Measurements from ENCODE around the gene F2RL1. TPM values are rescaled to one million over a fixed set of nuclear protein-coding genes. Genes with fewer than 3 reads are reported as not detected.
A peak's percentile ranks its signal among the peaks of the same experiment; 100 is the strongest.

Gene F2RL1
- total and polyA plus RNA-seq, 2 experiments from 2014 or later, result 0.06 TPM; not detected in 1

DNA sequence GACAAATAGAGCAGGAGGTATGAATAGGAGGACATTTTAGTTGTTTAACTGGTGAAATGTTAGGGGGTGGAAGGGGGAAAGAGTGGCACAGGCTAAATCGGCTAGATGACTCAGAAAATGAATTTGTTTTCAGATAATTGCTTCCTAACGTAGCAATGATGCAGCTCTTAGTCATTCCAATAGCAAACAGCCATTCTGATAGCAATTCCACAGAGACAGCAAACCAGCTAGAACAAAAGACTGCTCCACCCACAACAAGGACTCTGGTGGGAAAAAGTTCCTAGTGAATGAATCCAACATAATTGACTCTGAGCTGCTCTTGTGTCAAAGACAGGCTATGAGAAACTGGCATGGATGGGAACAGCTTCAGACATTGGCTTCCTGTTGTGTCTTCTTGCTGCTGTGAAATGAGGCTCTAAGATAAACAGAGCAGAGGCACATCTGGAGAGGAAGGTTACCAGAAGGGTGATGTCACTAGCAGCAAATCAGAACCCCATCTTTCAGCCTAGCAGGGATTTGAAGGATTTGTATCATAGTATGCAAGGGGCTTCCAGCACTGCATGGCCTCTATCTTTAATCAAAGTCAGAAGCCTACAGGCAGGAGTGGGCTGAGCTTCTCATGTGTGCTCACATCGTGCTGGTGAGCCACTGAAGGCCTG, 28.1 kb upstream of the F2RL1 start:
- TF ChIP-seq, protein P1, sequence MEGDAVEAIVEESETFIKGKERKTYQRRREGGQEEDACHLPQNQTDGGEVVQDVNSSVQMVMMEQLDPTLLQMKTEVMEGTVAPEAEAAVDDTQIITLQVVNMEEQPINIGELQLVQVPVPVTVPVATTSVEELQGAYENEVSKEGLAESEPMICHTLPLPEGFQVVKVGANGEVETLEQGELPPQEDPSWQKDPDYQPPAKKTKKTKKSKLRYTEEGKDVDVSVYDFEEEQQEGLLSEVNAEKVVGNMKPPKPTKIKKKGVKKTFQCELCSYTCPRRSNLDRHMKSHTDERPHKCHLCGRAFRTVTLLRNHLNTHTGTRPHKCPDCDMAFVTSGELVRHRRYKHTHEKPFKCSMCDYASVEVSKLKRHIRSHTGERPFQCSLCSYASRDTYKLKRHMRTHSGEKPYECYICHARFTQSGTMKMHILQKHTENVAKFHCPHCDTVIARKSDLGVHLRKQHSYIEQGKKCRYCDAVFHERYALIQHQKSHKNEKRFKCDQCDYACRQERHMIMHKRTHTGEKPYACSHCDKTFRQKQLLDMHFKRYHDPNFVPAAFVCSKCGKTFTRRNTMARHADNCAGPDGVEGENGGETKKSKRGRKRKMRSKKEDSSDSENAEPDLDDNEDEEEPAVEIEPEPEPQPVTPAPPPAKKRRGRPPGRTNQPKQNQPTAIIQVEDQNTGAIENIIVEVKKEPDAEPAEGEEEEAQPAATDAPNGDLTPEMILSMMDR (IDR thresholded peaks at IDR 0.05; ENCODE audit: low read depth, low read length), result no peak
- Histone ChIP-seq H3K27ac (no peak overlapping the region), H3K4me1 (ENCODE audit: low read depth) (no peaks in the 10 kb centered on the region), H3K4me3 (no peak overlapping the region), H3K27me3 (no peaks in the 10 kb centered on the region), H3K36me3 (no peaks in the 10 kb centered on the region), H3K9me3 (ENCODE audit: low read depth) (no peaks in the 10 kb centered on the region)
- peak in 1 of 2 donors; percentile 97 for DNase-seq (ENCODE audit: low read depth in 1 of 2, low spot score in 1 of 2)

DNA sequence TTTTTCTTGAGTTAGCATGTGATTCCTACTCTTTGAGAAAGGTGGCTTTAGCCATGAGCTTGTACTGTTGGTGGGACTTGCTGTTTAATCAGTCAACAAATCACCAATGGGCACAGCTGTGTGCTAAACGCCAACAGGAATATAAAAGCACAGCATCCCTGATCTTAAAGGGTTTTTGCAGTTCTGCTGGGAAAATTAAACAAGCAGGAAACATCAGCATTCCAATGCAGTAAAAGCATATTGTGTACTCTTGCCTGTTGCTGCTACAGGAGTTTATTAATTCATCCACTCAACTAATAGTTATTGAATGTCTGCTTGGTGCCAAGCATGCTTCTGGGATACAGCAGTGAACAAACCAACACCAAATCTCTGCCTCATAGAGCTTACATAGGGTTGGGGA, 27.4 kb upstream of the F2RL1 start:
- H3K4me3 ChIP-seq, result no peak overlapping the region
- no peaks in the 10 kb centered on the region for H3K9me3 ChIP-seq (ENCODE audit: low read depth)
- H3K27ac ChIP-seq, result no peak overlapping the region
- H3K27me3 ChIP-seq, result no peaks in the 10 kb centered on the region
- TF ChIP-seq, protein P1 (IDR thresholded peaks at IDR 0.05; ENCODE audit: low read depth, low read length), result no peak
- DNase-seq (ENCODE audit: low read depth in 1 of 2, low spot score in 1 of 2), result no peak
- H3K4me1 ChIP-seq (ENCODE audit: low read depth), result no peaks in the 10 kb centered on the region
- H3K36me3 ChIP-seq, result no peaks in the 10 kb centered on the region

DNA sequence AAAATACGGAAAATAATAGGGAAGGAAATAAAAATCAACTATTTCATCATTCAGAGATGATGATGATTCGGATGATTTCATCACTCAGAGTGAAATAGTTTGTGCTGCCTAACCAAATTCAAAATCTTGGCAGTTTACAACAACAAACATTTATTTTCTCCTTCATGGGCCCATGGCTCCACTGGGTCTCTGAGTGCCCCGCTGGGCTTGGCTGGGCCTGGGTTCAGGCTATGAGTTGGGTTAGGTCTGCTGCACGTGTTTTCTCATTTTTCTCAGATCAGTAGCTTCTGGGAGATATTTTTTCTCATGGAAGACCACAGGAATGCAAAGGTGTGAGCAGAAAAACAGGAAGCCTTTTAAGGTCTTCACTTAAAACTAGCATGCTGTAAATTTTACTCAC, 24.0 kb upstream of the F2RL1 start:
- no peak overlapping the region for H3K27ac ChIP-seq
- no peaks in the 10 kb centered on the region for H3K4me1 ChIP-seq (ENCODE audit: low read depth)
- no peaks in the 10 kb centered on the region for H3K9me3 ChIP-seq (ENCODE audit: low read depth)

DNA sequence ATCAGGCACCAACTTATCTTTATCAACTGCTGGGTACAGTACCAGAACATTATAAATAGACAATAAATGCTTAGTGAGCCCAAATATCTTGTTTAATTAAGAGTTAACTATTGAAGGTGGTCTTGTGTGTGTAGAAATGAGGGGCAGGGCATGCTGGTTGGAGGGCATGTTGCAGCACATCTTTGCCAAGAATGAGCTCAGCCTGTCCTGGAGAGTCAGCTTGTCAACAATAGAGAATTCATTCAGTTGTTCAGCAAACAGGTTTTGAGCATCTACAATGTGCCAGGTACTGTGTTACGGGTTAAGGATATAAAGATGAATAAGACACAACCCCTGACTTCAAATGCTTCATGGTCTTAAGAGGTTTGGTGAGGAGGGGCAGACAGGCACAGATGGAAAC, 19.2 kb upstream of the F2RL1 start:
- Histone ChIP-seq H3K4me3 (no peak overlapping the region), H3K27ac (no peak overlapping the region), H3K36me3 (no peaks in the 10 kb centered on the region), H3K4me1 (ENCODE audit: low read depth) (no peaks in the 10 kb centered on the region), H3K27me3 (no peaks in the 10 kb centered on the region), H3K9me3 (ENCODE audit: low read depth) (no peaks in the 10 kb centered on the region)
- no peak for DNase-seq (ENCODE audit: low read depth in 1 of 2, low spot score in 1 of 2)
- TF ChIP-seq, protein P1 (IDR thresholded peaks at IDR 0.05; ENCODE audit: low read depth, low read length), result no peak

More for the DNA sequence above, 24.0 kb upstream of the F2RL1 start:
- TF ChIP-seq, protein P1 (IDR thresholded peaks at IDR 0.05; ENCODE audit: low read depth, low read length), result no peak
- H3K36me3 ChIP-seq, result no peaks in the 10 kb centered on the region
- no peaks in the 10 kb centered on the region for H3K27me3 ChIP-seq
- DNase-seq (ENCODE audit: low read depth in 1 of 2, low spot score in 1 of 2), result peak in 1 of 2 donors; percentile 59
- no peak overlapping the region for H3K4me3 ChIP-seq

DNA sequence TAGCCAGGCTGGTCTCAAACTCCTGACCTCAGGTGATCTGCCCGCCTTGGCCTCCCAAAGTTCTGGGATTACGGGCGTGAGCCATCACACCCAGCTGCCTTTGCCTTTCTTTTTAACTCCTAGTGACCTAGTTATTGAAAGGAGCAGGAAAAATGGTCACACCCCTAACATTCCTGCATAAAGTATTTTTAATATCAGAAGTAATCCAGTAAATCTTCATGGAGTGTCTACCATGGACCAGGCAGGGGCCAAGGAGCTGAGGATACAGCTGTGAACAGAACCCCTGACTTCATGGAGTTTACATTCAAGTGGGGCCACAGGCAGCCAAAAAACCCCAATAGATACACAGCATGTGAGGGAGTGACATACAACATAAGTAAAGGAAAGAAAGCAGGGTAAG, 18.3 kb upstream of the F2RL1 start:
- Histone ChIP-seq H3K36me3 (no peaks in the 10 kb centered on the region), H3K27ac (no peak overlapping the region), H3K9me3 (ENCODE audit: low read depth) (no peaks in the 10 kb centered on the region), H3K4me1 (ENCODE audit: low read depth) (no peaks in the 10 kb centered on the region), H3K4me3 (no peak overlapping the region), H3K27me3 (no peaks in the 10 kb centered on the region)
- TF ChIP-seq, protein P1 (IDR thresholded peaks at IDR 0.05; ENCODE audit: low read depth, low read length), result no peak
- no peak for DNase-seq (ENCODE audit: low read depth in 1 of 2, low spot score in 1 of 2)

All from cardiac muscle cell (in vitro differentiated cells and primary cell).